Endothelial cell of umbilical vein (primary cell): Measurements from ENCODE around the gene GFOD1. TPM values are rescaled to one million over a fixed set of nuclear protein-coding genes. Genes with fewer than 3 reads are reported as not detected.

ENCODE experiments used
- BruUV-seq: library from RNA; stranded (reverse); fragments of 400-500 nt; replicated peaks from 2 replicates; lab custom pipeline; 2021; lab: Mats Ljungman, UMichigan
- CTCF ChIA-PET: fragments of 300-600, 350-600 bp; sonication (Branson Sonifier 250); formaldehyde crosslinking; loops from one replicate; lab custom pipeline; 2021; ENCODE audit warnings: antibody characterized with exemption, inconsistent platforms; lab: Charles Lee
- POLR2A ChIA-PET: fragments of 300-600, 350-600 bp; sonication (Branson Sonifier 250); formaldehyde crosslinking; loops from one replicate; lab custom pipeline; 2021; ENCODE audit warnings: antibody characterized with exemption, inconsistent platforms; lab: Charles Lee
- DNase-seq: peaks from one replicate; pipeline ENCODE4 v3.0.0-alpha.2; 2011; ENCODE audit warnings: low read depth, low spot score
- FAIRE-seq: peaks from 2 replicates; lab custom pipeline; 2011; peaks lifted over from hg19 to GRCh38; lab: Jason Lieb, UNC
- H2AFZ ChIP-seq: 2 replicates; pipeline ENCODE4 v1.6.0; 2012; ENCODE audit warnings: low read depth, low read length, control low read depth, inconsistent platforms
- H3K27ac ChIP-seq: 2 replicates; pipeline ENCODE4 v1.5.1; 2011; ENCODE audit warnings: low read depth, mild to moderate bottlenecking, control low read depth, low read length, moderate library complexity; ENCODE audit not compliant: insufficient read depth
- H3K27me3 ChIP-seq, 2 experiments: 2 replicates each; pipeline versions ENCODE4 v1.6.0 to v1.6.1; 2011; ENCODE audit warnings: low read length in 2 of 2, mixed read lengths in 1 of 2; ENCODE audit not compliant: control insufficient read depth in 2 of 2, insufficient read depth in 2 of 2
- H3K36me3 ChIP-seq, 2 experiments: 2 replicates in 1 of 2; 3 replicates in 1 of 2; pipeline ENCODE4 v1.5.1; 2011; ENCODE audit warnings: low read length in 2 of 2, mild to moderate bottlenecking in 1 of 2, moderate library complexity in 1 of 2; ENCODE audit not compliant: control insufficient read depth in 2 of 2, insufficient read depth in 2 of 2; ENCODE audit errors: extremely low read depth in 1 of 2
- H3K4me1 ChIP-seq: 3 replicates; pipeline ENCODE4 v1.5.1; 2011; ENCODE audit warnings: mild to moderate bottlenecking, low read length; ENCODE audit not compliant: control insufficient read depth, insufficient read depth; ENCODE audit errors: extremely low read depth
- H3K4me2 ChIP-seq: 2 replicates; pipeline ENCODE4 v1.6.1; 2011; ENCODE audit warnings: low read length, control low read depth, mixed read lengths; ENCODE audit not compliant: insufficient read depth
- H3K4me3 ChIP-seq, 3 experiments: fragments of 200-600 bp in 1 of 3; sonication (generic), shearing (Covaris generic) in 1 of 3; replicated peaks in 1 of 3; 2 replicates each; pipeline ENCODE4 v1.5.1; 2011 to 2016; ENCODE audit warnings: control low read depth in 3 of 3, low read length in 3 of 3, mild to moderate bottlenecking in 2 of 3, inconsistent platforms in 1 of 3, low read depth in 1 of 3, moderate library complexity in 1 of 3; ENCODE audit not compliant: insufficient read depth in 1 of 3
- H3K79me2 ChIP-seq: 2 replicates; pipeline ENCODE4 v1.6.0; 2012; ENCODE audit warnings: low read length, inconsistent platforms; ENCODE audit not compliant: control insufficient read depth, insufficient read depth
- H3K9ac ChIP-seq: replicated peaks from 2 replicates; pipeline ENCODE3; 2011; ENCODE audit warnings: low read length, control low read depth; ENCODE audit not compliant: insufficient read depth; ENCODE audit errors: extremely low read depth
- H3K9me1 ChIP-seq: replicated peaks from 3 replicates; pipeline ENCODE4 v1.6.0; 2011; ENCODE audit warnings: mild to moderate bottlenecking, low read length; ENCODE audit not compliant: control insufficient read depth, insufficient read depth; ENCODE audit errors: extremely low read depth
- H3K9me3 ChIP-seq: replicated peaks from 2 replicates; pipeline ENCODE4 v1.5.1; 2012; ENCODE audit warnings: low read length, inconsistent platforms; ENCODE audit not compliant: control insufficient read depth, insufficient read depth
- H4K20me1 ChIP-seq: replicated peaks from 2 replicates; pipeline ENCODE3; 2011; ENCODE audit warnings: mild to moderate bottlenecking, low read length; ENCODE audit not compliant: control insufficient read depth, insufficient read depth; ENCODE audit errors: extremely low read depth
- EZH2 ChIP-seq: IDR thresholded peaks from 2 replicates; pipeline ENCODE4 v1.6.1; 2012; ENCODE audit warnings: borderline replicate concordance, low read depth, mild to moderate bottlenecking, moderate library complexity, low read length, inconsistent platforms; ENCODE audit not compliant: severe bottlenecking
- FOS ChIP-seq: IDR thresholded peaks from 2 replicates; pipeline ENCODE4 v1.6.1; 2011; ENCODE audit warnings: mild to moderate bottlenecking, low read length, moderate library complexity, borderline replicate concordance; ENCODE audit not compliant: insufficient read depth
- GATA2 ChIP-seq: IDR thresholded peaks from 2 replicates; pipeline ENCODE4 v1.7.0; 2011; ENCODE audit warnings: low read depth, mild to moderate bottlenecking, moderate library complexity, mixed read lengths, low read length; ENCODE audit not compliant: insufficient read length, insufficient read depth
- JUN ChIP-seq: IDR thresholded peaks from 2 replicates; pipeline ENCODE4 v1.6.1; 2011; ENCODE audit warnings: borderline replicate concordance, low read depth; ENCODE audit not compliant: insufficient read length, insufficient read depth
- MYC ChIP-seq: IDR thresholded peaks from one replicate; pipeline ENCODE4 v1.6.1; 2011; ENCODE audit warnings: mild to moderate bottlenecking, low read depth, low read length
- POLR2AphosphoS5 ChIP-seq: IDR thresholded peaks from 2 replicates; pipeline ENCODE4 v1.6.1; 2012; ENCODE audit warnings: low read depth, mild to moderate bottlenecking, control low read depth, low read length, moderate library complexity; ENCODE audit not compliant: insufficient read depth
- dilution Hi-C: fragments of 300-500 bp; cut with MboI; formaldehyde crosslinking; loops from one replicate; pipeline ENCODE4 v1.15.0; 2019; ENCODE audit warnings: low sequenced_read_pairs; ENCODE audit not compliant: extremely low pct_ligation_motif_present
- intact Hi-C: fragments of 100-400 bp; cut with micrococcal nuclease; formaldehyde crosslinking; loops from one replicate; pipeline ENCODE4 v1.10.0; 2022
- polyA plus RNA-seq, 4 experiments: library from polyadenylated mRNA; depleted of rRNA in 3 of 4; stranded (reverse) in 3 of 4; unstranded in 1 of 4; fragments of >200 nt; gene quantifications; 2 replicates each; pipeline versions ENCODE4 v1.2.1 to v1.2.3, GENCODE V29; 2011 to 2012; ENCODE audit warnings: missing spikeins in 1 of 4
- total RNA-seq: library from RNA; stranded (reverse); gene quantifications from 2 replicates; pipeline ENCODE4 v1.2.3, GENCODE V29; 2021
- TF ChIP-seq, protein P1 (sequence below): IDR thresholded peaks from 2 replicates; pipeline ENCODE4 v1.6.1; 2011; ENCODE audit not compliant: insufficient read depth, insufficient read length
- TF ChIP-seq, protein P2 (sequence below), 2 donors: IDR thresholded peaks; 1 replicate in 1 of 2; 2 replicates in 1 of 2; pipeline ENCODE4 v1.5.1; 2011; ENCODE audit warnings: low read length in 2 of 2, mild to moderate bottlenecking in 2 of 2, moderate library complexity in 2 of 2, control low read depth in 1 of 2, inconsistent platforms in 1 of 2, low read depth in 1 of 2; ENCODE audit not compliant: insufficient read depth in 1 of 2; ENCODE audit errors: extremely low read depth in 1 of 2

GFOD1 gene
- total and polyA plus RNA-seq, 2 donors (not counting 3 experiments of a cell fraction or from before 2014, with no cell fraction given): 12.1 to 24.1 TPM

DNA sequence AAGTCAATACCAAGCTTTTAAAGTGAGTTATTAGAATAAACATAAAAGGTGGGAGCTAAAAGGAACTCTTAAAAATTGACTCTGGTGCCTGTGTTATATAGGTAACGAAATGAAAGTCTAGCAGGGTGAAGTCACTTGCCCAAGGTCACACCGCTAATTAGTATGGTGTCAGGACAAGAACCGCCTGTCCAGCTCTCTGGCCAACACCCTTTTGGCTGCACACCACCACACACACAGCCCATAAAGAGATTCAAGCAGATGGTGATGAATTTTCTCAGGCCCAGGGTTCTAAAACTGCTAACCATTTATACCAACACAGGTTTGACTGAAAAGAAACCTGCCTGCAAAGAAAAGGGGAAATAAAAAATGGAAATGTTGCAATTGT is 20.2 kb downstream of the GFOD1 start:
- no peak overlapping the region for H3K4me3 ChIP-seq
- TF ChIP-seq JUN: no peak
- TF ChIP-seq, protein P1, sequence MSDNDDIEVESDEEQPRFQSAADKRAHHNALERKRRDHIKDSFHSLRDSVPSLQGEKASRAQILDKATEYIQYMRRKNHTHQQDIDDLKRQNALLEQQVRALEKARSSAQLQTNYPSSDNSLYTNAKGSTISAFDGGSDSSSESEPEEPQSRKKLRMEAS: no peak
- no peak for TF ChIP-seq EZH2
- TF ChIP-seq GATA2: no peak
- TF ChIP-seq, protein P2, sequence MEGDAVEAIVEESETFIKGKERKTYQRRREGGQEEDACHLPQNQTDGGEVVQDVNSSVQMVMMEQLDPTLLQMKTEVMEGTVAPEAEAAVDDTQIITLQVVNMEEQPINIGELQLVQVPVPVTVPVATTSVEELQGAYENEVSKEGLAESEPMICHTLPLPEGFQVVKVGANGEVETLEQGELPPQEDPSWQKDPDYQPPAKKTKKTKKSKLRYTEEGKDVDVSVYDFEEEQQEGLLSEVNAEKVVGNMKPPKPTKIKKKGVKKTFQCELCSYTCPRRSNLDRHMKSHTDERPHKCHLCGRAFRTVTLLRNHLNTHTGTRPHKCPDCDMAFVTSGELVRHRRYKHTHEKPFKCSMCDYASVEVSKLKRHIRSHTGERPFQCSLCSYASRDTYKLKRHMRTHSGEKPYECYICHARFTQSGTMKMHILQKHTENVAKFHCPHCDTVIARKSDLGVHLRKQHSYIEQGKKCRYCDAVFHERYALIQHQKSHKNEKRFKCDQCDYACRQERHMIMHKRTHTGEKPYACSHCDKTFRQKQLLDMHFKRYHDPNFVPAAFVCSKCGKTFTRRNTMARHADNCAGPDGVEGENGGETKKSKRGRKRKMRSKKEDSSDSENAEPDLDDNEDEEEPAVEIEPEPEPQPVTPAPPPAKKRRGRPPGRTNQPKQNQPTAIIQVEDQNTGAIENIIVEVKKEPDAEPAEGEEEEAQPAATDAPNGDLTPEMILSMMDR (IDR thresholded peaks at IDR 0.05; ENCODE audit: extremely low read depth in 1 of 2, insufficient read depth in 1 of 2, low read depth in 1 of 2, low read length in 2 of 2): no peak
- TF ChIP-seq FOS: no peak
- TF ChIP-seq POLR2AphosphoS5: no peak
- no peak for TF ChIP-seq MYC
- no peaks in the 10 kb centered on the region for H3K9me1 ChIP-seq
- no peak overlapping the region for H3K27ac ChIP-seq
- peaks cover 2% of the 10 kb centered on the region for H3K79me2 ChIP-seq
- dilution Hi-C loops (no loop called here), intact Hi-C loops (no loop called here)
- H3K9me3 ChIP-seq: no peaks in the 10 kb centered on the region
- CTCF ChIA-PET: interaction anchor here (0.6 to 1.1 kb wide), 3 partner anchors 12 to 45 kb away, joined by 3 to 5 read pairs (median 3); no protein-coding TSS in a partner anchor
- DNase-seq: no peak
- no peak overlapping the region for H2AFZ ChIP-seq
- no peaks in the 10 kb centered on the region for H3K4me1 ChIP-seq
- H3K27me3 ChIP-seq: no peaks in the 10 kb centered on the region
- no peak for FAIRE-seq
- no TSS peak for BruUV-seq
- H3K4me2 ChIP-seq: no peak overlapping the region
- H3K9ac ChIP-seq: no peak overlapping the region
- POLR2A ChIA-PET: interaction anchor here (0.9 kb wide), 1 partner anchor 132 kb away, joined by 3 read pairs; no protein-coding TSS in a partner anchor
- peaks cover 0 to 12% of the 10 kb centered on the region in 2 experiments for H3K36me3 ChIP-seq
- no peaks in the 10 kb centered on the region for H4K20me1 ChIP-seq
